GM19324 (cell line): ENCODE data around the gene PROSER2.
"Not testable (repeated sequence)": the region's sequence is repeated elsewhere in the genome, so short reads cannot be mapped to it uniquely, and the experiment has no call there.

Experiments used
- ATAC-seq: cut with Tn5 transposase; IDR thresholded peaks from one replicate; pipeline ENCODE4 v1.9.1; 2021; ENCODE audit warnings: mild to moderate bottlenecking, moderate library complexity; ENCODE audit not compliant: unreplicated experiment, low FRiP score

PROSER2 gene

DNA sequence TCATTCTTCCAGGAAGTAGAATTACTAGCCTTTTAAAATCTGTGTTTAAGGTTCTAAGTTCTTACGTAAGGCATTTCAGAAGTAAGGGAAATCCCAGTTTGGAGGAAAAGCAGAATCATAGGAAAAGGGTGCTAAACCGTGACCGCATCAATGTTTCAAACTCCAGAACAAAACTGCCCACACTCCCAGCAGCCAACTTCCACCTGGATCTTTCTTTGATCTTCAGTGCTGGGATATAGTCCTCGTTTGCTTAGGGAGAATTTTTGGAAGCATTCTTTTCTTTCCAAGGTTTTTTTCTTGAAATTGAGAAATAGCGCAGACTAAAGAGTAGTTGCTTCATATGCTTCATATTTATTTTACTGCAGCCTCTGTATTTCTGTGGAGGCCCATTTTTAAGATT is 8.9 kb downstream of the PROSER2 start:
- no peak for ATAC-seq

DNA sequence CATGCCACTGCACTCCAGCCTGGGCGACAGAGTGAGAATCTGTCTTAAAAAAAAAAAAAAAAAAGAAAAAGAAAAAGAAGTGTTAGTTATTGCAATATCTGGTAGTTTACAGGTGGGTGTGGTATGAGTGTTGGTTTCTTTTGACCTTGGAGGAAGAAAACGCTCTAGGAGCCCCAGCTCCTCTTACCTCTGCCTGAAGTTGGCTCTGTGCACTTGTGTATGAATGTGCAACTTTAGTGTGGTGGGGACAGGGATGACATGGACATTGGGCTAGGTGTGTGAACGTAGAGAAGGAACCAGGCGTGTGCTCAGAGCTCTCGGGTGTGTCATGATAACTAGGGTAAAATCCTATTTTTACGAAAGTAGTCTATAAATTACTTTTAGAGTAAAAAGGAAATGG is 11.9 kb downstream of the PROSER2 start:
- ATAC-seq, result no peak

- no peak for ATAC-seq
Measured at GRCh38 chr10:11835704-11836103, 12.5 kb downstream of the PROSER2 start.

DNA sequence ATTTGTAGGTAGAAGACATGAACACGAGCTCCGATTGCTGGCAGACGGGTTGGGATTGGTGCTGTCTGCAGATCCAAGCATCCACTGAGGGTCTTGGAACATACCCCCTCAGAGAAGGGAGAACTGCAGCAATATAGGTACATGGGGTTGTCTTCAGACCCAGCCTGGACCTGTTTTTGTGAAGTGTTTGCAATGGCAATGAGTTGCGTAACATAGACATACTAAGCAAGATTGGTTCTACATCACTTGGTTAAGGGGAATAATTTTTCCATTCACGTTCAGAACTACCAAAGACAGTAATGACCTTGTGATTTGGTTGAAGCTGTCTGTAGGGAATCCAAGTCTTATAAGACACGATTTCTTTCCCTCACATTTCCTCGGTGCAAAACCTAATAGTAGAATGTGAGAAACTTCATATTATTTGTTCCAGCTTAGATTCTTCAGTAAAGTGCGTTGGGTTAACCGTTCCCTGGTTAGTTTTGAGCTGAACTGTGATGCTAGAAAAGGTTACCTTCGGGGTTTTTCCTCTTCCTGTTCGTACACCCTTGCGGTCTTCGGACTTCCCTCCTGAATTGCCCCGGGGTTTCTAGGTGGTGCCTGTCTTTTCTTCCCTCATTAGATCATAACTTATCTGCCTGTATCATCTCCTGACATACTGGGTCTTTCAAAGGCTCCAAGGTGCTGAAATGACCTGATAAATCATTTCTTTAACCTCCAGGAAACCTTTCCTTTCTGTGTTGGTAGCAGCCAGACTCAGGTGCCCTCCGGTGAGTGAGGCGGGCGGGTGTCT is 14.4 kb downstream of the PROSER2 start:
- no peak for ATAC-seq

- no peak for ATAC-seq
Measured at GRCh38 chr10:11838298-11838852, 15.2 kb downstream of the PROSER2 start.

DNA sequence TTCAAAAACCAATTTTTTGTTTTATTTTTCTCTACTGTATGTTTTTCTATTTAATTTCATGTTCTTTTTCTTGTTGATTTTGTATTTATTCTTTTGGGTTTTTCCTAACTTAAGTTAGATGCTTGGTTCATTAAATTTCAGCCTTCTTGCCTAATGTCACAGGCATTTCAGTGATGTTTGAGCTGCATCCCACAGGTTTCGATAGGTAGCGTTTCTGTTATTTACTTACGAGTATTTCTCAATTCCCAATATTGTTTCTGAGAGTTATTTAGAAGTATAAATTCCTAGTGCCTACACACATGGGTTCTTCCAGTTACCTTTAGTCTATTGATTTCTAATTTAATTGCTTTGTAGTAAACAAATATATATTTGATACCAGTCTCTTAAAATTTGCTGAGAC is 18.2 kb downstream of the PROSER2 start:
- ATAC-seq, result no peak

- no peak for ATAC-seq
Measured at GRCh38 chr10:11842411-11842810, 19.3 kb downstream of the PROSER2 start.

DNA sequence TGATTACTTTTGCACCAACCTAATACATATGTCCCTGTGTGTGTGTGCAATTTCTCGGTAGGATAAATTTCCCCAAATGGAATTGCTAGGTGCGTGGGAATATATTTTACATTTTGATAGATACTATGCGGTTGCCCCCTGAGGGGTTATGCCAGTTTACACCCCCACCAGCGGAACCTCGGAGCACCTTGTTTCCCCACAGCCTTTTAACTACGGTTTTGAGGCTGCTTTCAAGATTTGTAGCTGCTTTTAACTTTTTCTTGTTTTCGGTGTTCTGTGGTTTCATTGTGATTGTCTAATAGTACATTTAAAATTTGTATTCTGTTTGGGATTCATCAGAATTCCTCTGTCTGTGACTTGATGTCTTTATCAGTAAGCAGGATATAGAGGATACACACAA is 22.0 kb downstream of the PROSER2 start:
- no peak for ATAC-seq

DNA sequence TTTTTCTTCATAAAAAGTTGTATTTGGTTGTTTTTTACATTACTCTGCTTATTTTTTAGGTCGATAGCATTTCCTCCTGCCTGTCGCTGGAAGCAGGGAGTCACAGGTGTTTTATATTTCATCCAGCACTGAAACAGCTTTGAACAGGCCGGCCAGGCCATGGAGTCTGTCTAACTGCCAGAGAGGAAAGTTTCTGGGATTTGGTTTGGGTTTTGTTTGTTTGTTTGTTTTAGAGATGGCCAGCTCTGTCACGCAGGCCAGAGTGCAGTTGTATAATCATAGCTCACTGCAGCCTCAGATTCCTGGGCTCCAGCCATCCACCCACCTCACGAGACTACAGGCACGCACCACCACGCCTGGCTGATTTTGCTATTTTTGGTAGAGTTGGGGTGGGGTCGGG is 23.4 kb downstream of the PROSER2 start:
- no peak for ATAC-seq

DNA sequence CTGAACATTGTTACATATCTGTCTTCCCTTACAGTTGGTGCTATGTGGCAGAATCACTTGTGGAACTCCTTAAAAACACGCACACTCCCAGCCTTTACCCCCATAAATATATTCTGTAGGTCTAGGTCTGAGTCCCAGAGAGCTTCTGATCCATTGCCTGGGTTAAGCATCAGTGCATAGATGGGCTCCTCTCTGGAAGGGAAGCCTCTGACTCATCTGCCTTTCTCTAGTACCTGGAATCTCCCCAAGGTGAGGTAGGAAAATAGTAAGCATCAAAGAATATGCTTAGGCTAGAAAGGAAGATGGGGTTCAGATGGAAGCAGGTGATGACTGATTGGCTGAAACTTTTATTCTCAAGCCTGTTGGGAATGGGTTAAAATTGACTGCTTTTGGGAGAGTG is 26.1 kb downstream of the PROSER2 start:
- ATAC-seq, result no peak

- ATAC-seq, result no peak
Measured at GRCh38 chr10:11849911-11850310, 26.8 kb downstream of the PROSER2 start.

DNA sequence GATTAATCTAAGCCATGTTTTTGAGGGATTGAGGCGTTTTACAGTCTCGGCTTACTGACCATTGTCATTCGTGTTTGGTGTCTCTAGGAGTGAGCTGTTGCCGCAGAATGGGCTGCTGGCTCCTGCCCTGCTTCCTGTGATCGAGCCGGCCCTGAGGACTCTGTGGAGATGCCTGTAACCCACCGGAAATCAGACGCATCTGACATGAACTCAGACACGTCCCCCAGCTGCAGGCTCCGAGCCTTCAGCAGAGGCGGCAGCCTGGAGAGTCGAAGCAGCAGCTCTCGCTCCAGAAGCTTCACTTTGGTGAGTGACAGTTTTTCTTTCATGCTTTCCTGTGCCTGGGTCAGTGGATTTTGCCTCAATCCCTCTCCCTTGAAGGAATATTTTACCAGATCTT is 28.8 kb downstream of the PROSER2 start:
- ATAC-seq, result no peak

DNA sequence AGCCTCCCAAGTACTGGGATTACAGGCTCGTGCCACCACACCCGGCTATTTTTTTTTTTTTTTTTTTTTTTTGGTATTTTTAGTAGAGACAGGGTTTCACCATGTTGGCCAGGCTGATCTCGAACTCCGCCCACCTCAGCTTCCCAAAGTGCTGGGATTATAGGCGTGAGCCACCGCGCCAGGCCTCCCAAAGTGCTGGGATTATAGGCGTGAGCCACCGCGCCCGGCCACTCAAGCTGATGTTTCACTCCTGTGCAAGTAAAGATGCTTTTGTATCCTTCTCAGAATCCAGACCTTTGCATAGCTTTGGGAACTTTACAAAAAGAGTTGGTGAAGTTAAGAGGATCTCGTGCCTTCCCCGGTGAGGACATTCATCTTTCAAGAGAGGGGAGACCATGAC is 29.5 kb downstream of the PROSER2 start:
- ATAC-seq, result not testable (repeated sequence)

GRCh38 chr10:11853468-11853867 is 30.3 kb downstream of the PROSER2 start:
- no peak for ATAC-seq

DNA sequence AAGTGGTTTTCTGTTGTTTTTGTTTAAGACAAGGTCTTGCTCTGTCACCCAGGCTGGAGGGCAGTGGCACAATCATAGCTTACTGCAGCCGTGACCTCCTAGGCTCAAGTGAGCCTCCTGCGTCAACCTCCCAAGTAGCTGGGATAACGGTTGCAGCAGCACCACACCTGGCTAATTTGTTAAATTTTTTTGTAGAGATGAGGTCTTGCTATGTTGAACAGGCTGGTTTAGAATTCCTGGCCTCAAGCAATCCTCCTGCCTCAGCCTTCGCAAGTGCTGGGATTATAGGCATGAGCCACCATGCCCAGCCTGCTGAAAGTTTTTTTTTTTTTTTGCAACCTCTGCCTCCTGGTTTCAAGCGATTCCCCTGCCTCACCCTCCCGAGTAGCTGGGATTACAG is 31.1 kb downstream of the PROSER2 start:
- ATAC-seq, result no peak

GRCh38 chr10:11856089-11856488 is 32.9 kb downstream of the PROSER2 start:
- ATAC-seq, result no peak

DNA sequence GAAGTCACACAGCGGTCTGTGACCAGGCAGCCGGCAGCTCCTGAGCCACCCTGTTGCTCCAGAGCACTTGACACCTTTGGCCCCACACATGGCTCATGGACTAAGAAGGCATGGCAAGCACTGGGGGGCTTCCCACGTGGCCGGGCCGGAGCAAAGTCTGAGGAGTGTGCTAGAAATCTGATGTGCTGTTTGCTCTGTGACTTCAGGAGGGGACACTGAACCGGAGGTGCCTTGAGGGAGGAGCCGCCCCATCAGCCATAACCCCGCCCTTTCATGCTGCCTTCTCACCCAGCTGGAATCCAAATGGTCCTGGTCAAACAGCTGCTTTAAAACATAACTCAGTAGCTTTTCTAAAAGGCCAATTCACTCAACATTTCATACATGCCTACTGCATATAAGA is 33.5 kb downstream of the PROSER2 start:
- ATAC-seq, result no peak

DNA sequence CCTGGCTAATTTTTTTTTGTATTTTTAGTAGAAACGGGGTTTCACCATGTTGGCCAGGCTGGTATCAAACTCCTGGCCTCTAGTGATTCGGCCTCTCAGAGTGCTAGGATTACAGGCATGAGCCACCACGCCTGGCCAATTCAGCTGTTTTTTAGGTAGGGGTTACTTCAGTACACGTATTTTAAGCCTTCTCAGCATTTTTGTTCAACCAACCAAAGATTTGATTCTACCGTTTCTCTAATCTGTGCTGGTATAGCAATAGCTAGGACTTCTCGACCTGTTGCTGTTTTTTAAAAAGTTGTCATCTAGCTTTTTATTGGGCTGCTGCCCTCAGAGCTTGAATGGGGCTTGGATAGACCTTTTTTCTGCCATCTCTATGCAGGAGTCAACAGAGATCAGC is 34.9 kb downstream of the PROSER2 start:
- no peak for ATAC-seq

DNA sequence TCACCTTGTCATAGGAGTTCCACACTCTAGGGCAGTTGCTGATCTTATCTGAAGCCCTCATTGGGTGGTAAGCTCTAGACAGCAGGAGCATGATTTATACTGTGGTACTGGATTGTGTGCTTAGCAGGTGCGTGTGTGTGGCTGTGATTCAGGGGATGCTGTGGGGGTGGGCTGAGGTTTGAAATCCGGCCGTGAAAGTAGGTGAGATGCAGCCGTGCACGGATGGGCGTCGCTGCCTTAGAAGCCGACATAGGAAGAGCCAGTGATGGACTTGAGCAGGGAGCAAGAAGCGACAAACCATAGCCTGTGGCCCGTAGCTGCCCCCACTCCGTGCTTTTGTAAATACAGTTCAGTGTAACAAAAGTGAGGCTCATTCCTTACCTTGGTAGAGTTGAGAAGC is 38.2 kb downstream of the PROSER2 start:
- no peak for ATAC-seq

- ATAC-seq, result no peak
Measured at GRCh38 chr10:11861811-11862428, 38.8 kb downstream of the PROSER2 start.

DNA sequence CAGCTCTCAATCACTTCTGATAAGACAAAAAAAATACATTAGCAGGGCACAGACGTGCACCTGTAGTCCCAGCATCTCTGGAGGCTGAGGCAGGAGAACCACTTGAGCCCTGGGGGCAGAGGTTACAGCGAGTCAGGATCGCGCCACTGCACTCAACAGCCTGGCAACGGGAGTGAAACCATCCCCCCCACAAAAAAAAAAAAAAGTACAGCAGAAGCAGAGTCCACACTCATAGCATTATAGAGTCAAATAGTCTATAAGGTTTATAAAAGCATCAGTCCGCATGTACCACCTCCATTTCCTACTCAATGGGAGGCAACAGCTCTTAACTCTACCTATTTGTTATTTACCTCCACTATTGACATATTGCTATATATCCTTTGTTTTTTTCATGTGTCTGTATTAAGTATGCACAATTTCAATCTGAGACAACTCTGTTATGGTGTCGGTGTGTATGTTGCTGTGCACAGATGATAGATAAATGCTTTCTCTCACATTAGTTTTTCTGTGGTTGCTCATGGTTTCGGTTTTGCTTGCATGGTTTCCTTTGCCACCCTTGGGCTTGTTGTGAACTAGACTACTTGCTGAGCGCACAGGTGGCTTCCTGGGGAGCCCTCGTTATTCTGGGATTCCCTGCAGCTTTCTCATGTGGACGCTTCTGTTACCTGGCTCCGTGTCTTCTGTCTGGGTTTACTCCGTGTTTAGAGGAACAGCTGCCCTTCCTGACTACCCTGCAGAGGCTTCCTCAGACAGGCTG is 40.4 kb downstream of the PROSER2 start:
- ATAC-seq, result peak; percentile 95
